Stomach smooth muscle (tissue), 2 donors: Measurements from ENCODE around the gene S100A9.
"Not testable (repeated sequence)": the region's sequence is repeated elsewhere in the genome, so short reads cannot be mapped to it uniquely, and the experiment has no call there.

Source experiments
- H3K27ac ChIP-seq: one replicate; pipeline ENCODE4 v1.7.0; 2013; ENCODE audit warnings: mild to moderate bottlenecking, low read length, inconsistent platforms
- H3K27me3 ChIP-seq, 2 donors: one replicate each; pipeline ENCODE4 v1.7.0; 2013; ENCODE audit warnings: low read length in 2 of 2; ENCODE audit not compliant: insufficient read depth in 2 of 2, control insufficient read depth in 1 of 2
- H3K36me3 ChIP-seq, 2 donors: one replicate each; pipeline ENCODE4 v1.7.0; 2013; ENCODE audit warnings: low read length in 2 of 2; ENCODE audit not compliant: control insufficient read depth in 2 of 2, insufficient read depth in 2 of 2
- H3K4me1 ChIP-seq: one replicate; pipeline ENCODE4 v1.7.0; 2013; ENCODE audit warnings: low read length; ENCODE audit not compliant: control insufficient read depth, insufficient read depth
- H3K4me3 ChIP-seq, 2 donors: one replicate each; pipeline ENCODE4 v1.7.0; 2013; ENCODE audit warnings: low read length in 2 of 2
- H3K9ac ChIP-seq, 2 donors: one replicate each; pipeline ENCODE4 v1.7.0; 2013; ENCODE audit warnings: low read length in 2 of 2, mild to moderate bottlenecking in 1 of 2
- H3K9me3 ChIP-seq, 2 donors: one replicate each; pipeline ENCODE4 v1.7.0; 2013; ENCODE audit warnings: low read length in 2 of 2; ENCODE audit not compliant: control insufficient read depth in 2 of 2
- donor health status: healthy.
- donor health status: Pancreatic carcinoma.

The S100A9 gene

DNA sequence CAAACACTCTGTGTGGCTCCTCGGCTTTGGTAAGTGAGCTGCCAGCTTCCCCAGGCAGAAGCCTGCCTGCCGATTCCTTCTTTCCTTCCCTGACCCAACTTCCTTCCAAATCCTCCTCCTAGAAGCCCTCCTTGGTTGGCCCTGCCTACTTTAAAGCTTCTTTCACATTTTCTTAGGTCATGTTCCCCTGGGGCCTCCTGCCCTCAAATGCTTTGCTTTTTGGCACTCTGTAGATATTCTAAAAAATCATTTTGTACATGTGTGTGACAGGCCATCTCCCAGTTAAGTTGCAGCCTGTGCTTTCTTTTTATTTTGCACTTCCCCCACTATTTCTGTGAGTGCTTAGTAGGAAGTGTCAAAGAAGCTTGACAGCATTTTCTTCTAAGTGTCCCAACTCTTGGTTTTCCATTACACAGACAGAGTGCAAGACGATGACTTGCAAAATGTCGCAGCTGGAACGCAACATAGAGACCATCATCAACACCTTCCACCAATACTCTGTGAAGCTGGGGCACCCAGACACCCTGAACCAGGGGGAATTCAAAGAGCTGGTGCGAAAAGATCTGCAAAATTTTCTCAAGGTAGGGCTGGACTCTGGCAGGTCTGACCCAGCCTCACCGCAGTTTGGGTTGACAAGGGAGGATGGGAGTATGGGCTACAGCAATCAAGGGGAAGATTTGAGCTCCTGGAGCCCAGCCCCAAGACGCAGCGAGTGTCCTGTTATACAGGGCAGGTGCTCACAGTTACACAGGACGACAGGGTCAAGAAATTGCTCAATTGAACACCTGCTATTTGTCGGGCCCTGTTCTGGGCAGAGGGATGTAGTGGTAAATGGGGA lies at the start of gene S100A9:
Gene S100A9 (plus strand): TSS at position 2 of the 838 bp plus-strand sequence. CDS start 430 bp downstream, at position 432.
- no peak within 1 kb of the TSS for H3K27ac ChIP-seq
- H3K4me1 ChIP-seq = no peaks in the 10 kb centered on the region

DNA sequence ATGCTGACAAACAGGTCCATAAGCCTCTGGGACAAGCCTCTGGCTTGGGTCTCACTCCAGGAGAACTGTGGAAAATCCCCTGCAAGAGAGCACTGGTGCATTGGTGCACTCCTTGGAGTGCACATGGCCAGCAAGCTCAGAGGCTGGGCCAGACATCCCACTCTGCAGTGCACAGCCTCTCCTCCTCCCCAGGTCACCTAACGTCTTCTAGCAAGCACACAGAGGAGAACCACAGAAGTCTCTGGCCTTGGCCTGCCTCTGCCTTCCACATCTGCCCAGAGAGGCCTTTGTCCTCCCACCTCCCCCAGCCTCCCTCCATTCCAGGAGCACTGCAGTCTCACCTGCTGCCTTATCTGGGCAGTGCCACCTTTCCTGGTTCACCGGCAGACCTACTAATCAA lies 49.1 kb upstream of the S100A9 start:
- no peaks in the 10 kb centered on the region for H3K9me3 ChIP-seq
- peaks cover 0 to 7% of the 10 kb centered on the region in 2 donors for H3K27me3 ChIP-seq

More for the DNA sequence above, at the start of gene S100A9:
- no peaks in the 10 kb centered on the region for H3K36me3 ChIP-seq
- peaks cover 0 to 2% of the 10 kb centered on the region in 2 donors for H3K27me3 ChIP-seq
- H3K4me3 ChIP-seq = no peak within 1 kb of the TSS
- no peaks in the 10 kb centered on the region for H3K9me3 ChIP-seq
- no peak within 1 kb of the TSS for H3K9ac ChIP-seq

GRCh38 chr1:153309441-153309840 lies 48.2 kb upstream of the S100A9 start:
- H3K9me3 ChIP-seq = no peaks in the 10 kb centered on the region

More for the DNA sequence above, 49.1 kb upstream of the S100A9 start:
- H3K4me1 ChIP-seq = no peaks in the 10 kb centered on the region
- no peak overlapping the region for H3K4me3 ChIP-seq
- no peak overlapping the region for H3K9ac ChIP-seq
- no peak overlapping the region for H3K27ac ChIP-seq
- H3K36me3 ChIP-seq = no peaks in the 10 kb centered on the region

DNA sequence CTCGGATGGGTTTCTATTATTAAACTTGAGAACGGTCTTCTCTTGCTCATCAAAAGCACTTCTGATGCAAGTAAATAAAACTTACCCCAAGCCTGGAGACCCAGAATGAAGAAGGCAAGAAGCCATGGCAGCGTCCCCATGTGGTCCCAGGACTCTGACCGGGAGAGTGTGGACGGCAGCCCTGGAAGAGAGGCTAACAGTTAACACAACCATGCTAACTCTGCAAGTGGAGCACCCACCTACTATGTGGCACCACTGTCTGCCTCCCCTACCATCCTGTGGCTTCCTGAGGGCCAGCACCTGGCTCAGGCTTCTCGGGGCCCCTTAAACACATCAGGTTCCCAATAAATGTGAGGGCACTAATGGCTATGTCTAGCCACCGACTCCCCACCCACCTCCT lies 47.1 kb upstream of the S100A9 start:
- H3K27me3 ChIP-seq = peaks cover 0 to 6% of the 10 kb centered on the region in 2 donors
- H3K27ac ChIP-seq = no peak overlapping the region
- H3K9me3 ChIP-seq = no peaks in the 10 kb centered on the region
- no peak overlapping the region for H3K4me3 ChIP-seq
- H3K9ac ChIP-seq = no peak overlapping the region
- no peaks in the 10 kb centered on the region for H3K4me1 ChIP-seq
- no peaks in the 10 kb centered on the region for H3K36me3 ChIP-seq

More at GRCh38 chr1:153309441-153309840, 48.2 kb upstream of the S100A9 start:
- Histone ChIP-seq H3K9ac (no peak overlapping the region), H3K4me1 (no peaks in the 10 kb centered on the region), H3K27ac (no peak overlapping the region), H3K27me3 (peaks cover 0 to 6% of the 10 kb centered on the region in 2 donors), H3K4me3 (no peak overlapping the region), H3K36me3 (no peaks in the 10 kb centered on the region)

GRCh38 chr1:153312570-153313186 lies 45.0 kb upstream of the S100A9 start, which contains the start of gene PGLYRP3:
Gene PGLYRP3 (minus strand): TSS chr1:153312952. CDS start chr1:153310665, 2,287 bp downstream.
- H3K4me3 ChIP-seq = no peak within 1 kb of the TSS
- H3K36me3 ChIP-seq = no peaks in the 10 kb centered on the region
- no peak within 1 kb of the TSS for H3K27ac ChIP-seq
- no peak within 1 kb of the TSS for H3K9ac ChIP-seq
- H3K27me3 ChIP-seq = peaks cover 0 to 2% of the 10 kb centered on the region in 2 donors
- no peaks in the 10 kb centered on the region for H3K9me3 ChIP-seq
- no peaks in the 10 kb centered on the region for H3K4me1 ChIP-seq

- Histone ChIP-seq H3K9me3 (no peaks in the 10 kb centered on the region), H3K36me3 (no peaks in the 10 kb centered on the region), H3K4me1 (no peaks in the 10 kb centered on the region), H3K9ac (no peak overlapping the region), H3K4me3 (no peak overlapping the region), H3K27ac (no peak overlapping the region), H3K27me3 (peaks cover 0 to 2% of the 10 kb centered on the region in 2 donors)
Measured at GRCh38 chr1:153313288-153313687, 44.4 kb upstream of the S100A9 start.

GRCh38 chr1:153314388-153314787 lies 43.3 kb upstream of the S100A9 start:
- not testable (repeated sequence) for H3K9ac ChIP-seq, H3K27ac ChIP-seq, H3K27me3 ChIP-seq, H3K9me3 ChIP-seq, H3K4me1 ChIP-seq, H3K4me3 ChIP-seq, H3K36me3 ChIP-seq

DNA sequence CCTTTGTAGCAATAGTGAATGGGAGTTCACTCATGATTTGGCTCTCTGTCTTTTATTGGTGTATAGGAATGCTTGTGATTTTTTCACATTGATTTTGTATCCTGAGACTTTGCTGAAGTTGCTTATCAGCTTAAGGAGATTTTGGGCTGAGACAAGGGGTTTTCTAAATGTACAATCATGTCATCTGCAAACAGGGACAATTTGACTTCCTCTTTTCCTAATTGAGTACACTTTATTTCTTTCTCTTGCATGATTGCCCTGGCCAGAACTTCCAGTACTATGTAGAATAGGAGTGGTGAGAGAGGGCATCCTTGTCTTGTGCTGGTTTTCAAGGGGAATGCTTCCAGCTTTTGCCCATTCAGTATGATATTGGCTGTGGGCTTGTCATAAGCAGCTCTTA lies 41.6 kb upstream of the S100A9 start:
- not testable (repeated sequence) for H3K9me3 ChIP-seq, H3K9ac ChIP-seq, H3K4me3 ChIP-seq, H3K27me3 ChIP-seq, H3K36me3 ChIP-seq, H3K4me1 ChIP-seq, H3K27ac ChIP-seq

- H3K9me3 ChIP-seq, H3K4me1 ChIP-seq, H3K36me3 ChIP-seq, H3K27me3 ChIP-seq, H3K9ac ChIP-seq, H3K4me3 ChIP-seq, H3K27ac ChIP-seq: not testable (repeated sequence)
Measured at GRCh38 chr1:153318145-153318544, 39.5 kb upstream of the S100A9 start.

- Histone ChIP-seq H3K36me3 (no peaks in the 10 kb centered on the region), H3K4me3 (no peak overlapping the region), H3K4me1 (no peaks in the 10 kb centered on the region), H3K9me3 (peaks cover 0 to 7% of the 10 kb centered on the region in 2 donors), H3K27me3 (peaks cover 0 to 2% of the 10 kb centered on the region in 2 donors), H3K9ac (no peak overlapping the region), H3K27ac (no peak overlapping the region)
Measured at GRCh38 chr1:153322568-153322967, 35.1 kb upstream of the S100A9 start.

DNA sequence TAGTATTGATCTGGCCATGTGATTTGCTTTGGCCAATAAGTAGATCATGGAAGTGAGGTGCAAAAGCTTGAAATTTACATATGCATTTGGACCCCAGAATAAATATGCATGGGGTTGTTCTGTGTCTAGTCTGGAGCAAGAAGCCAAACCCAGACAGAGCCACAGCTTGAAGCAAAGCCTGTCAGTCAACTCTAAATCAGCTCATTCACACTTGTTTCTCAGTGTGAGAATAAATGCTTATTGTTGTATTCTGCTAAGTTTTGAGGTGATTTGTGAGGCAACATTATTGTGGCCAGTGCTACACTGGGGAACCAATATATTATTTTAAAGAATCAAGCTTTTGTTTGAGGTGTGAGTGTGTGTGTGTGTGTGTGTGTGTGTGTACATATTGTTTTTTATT lies 32.7 kb upstream of the S100A9 start:
- Histone ChIP-seq H3K36me3 (no peaks in the 10 kb centered on the region), H3K9me3 (peaks cover 0 to 7% of the 10 kb centered on the region in 2 donors), H3K4me1 (no peaks in the 10 kb centered on the region), H3K27ac (no peak overlapping the region), H3K9ac (no peak overlapping the region), H3K4me3 (no peak overlapping the region), H3K27me3 (peaks cover 0 to 2% of the 10 kb centered on the region in 2 donors)
